GM12891 (cell line): ENCODE data around the gene PTPRN2.

Experiments
- DNase-seq: peaks from one replicate; pipeline ENCODE4 v3.0.0; 2011; ENCODE audit warnings: low spot score; ENCODE audit not compliant: insufficient read length
- FAIRE-seq: peaks from 2 replicates; lab custom pipeline; 2011; peaks lifted over from hg19 to GRCh38; lab: Jason Lieb, UNC
- PAX5 ChIP-seq: IDR thresholded peaks from 2 replicates; pipeline ENCODE4 v1.6.1; 2011; ENCODE audit warnings: low read length, moderate library complexity, mild to moderate bottlenecking; ENCODE audit not compliant: insufficient read depth, severe bottlenecking
- POLR2A ChIP-seq: IDR thresholded peaks from 2 replicates; pipeline ENCODE4 v1.6.1; 2011; ENCODE audit warnings: low read depth, low read length, control low read depth
- POLR2AphosphoS5 ChIP-seq: IDR thresholded peaks from 2 replicates; pipeline ENCODE4 v1.6.1; 2011; ENCODE audit warnings: low read depth, low read length, control low read depth
- POU2F2 ChIP-seq: IDR thresholded peaks from 2 replicates; pipeline ENCODE4 v1.6.1; 2011; ENCODE audit warnings: low read depth, mild to moderate bottlenecking, control low read depth, low read length, moderate library complexity
- SPI1 ChIP-seq: IDR thresholded peaks from 2 replicates; pipeline ENCODE4 v1.6.1; 2011; ENCODE audit warnings: low read depth, low read length, control low read depth
- TAF1 ChIP-seq: IDR thresholded peaks from 2 replicates; pipeline ENCODE4 v1.6.1; 2011; ENCODE audit warnings: low read depth, low read length, control low read depth

PTPRN2 gene

GRCh38 chr7:158284617-158285382 lies 302.8 kb downstream of the PTPRN2 start:
- DNase-seq (no peak), FAIRE-seq (no peak)
- no peak for TF ChIP-seq SPI1
- TF ChIP-seq TAF1, result no peak

DNA sequence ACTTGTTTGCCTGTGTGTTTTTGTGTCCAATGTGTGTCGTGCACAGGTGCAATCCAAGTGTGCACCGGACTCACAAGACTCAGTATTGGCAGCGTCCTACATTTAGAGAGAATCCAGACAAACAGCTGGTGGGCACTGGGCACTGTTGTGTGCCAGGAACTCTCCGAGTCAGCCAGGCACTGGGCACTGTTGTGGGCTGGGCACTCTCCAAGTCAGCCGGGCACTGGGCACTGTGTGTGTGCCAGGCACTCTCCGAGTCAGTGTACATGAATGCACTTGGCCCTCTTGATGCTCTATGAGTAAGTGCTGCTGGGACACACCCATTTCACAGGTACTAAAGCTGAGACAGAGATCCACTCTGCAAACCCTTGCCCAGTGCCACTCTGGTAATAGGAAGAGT lies 303.5 kb downstream of the PTPRN2 start:
- no peak for DNase-seq
- TF ChIP-seq PAX5 (no peak), POU2F2 (no peak), SPI1 (no peak), POLR2AphosphoS5 (no peak), TAF1 (no peak), POLR2A (no peak)
- FAIRE-seq, result no peak

DNA sequence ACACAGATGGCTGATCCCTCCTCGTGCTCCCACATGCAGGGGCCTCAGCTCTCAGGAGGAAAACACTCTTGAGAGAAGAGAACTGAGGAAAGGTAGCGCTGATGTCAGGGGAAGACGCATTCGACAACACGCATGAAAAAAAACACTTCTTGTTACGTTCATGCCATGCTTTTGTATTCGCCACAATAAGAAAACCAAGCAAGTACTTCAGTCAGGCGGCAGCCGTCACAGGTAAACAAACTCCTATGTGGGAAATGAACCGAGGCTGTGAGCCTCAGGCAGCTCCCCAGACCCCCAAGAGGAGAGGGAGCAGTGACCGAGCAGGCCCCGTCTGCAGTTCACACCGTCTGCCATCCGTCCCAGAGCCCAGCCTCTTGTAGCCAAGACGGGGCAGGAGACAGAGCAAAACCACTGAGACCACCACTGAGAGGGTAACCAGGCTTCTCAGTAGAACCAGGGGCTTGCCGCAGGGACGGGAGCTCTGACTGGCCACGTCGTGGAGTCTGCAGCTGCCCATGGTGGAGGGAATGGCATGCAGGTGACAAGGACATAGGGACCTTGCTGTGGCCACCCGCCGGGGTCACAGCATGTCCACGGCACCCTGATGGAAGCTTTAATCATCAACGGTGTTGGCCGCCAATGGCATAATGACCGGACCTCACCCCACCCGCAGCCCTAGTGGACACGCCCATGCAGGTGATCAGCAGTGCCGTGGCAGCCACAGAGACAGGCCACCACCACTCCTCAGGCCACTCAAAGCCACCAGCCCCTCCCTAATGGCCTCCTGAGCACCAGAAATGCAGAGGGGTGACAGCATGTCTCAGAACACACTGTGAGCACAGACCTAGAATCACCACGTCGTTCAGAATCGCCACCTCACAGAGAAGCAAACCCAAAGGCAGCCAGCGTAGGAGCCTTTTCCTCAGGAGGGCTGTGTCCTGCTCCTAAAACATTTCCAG lies 304.3 kb downstream of the PTPRN2 start:
- FAIRE-seq, result no peak
- TF ChIP-seq PAX5, result no peak
- TF ChIP-seq POU2F2, result no peak
- no peak for TF ChIP-seq SPI1
- no peak for TF ChIP-seq POLR2A
- TF ChIP-seq POLR2AphosphoS5, result no peak
- no peak for TF ChIP-seq TAF1
- no peak for DNase-seq

GRCh38 chr7:158282461-158283001 lies 305.1 kb downstream of the PTPRN2 start:
- no peak for FAIRE-seq
- no peak for DNase-seq
- no peak for TF ChIP-seq POU2F2
- no peak for TF ChIP-seq PAX5
- TF ChIP-seq TAF1, result no peak
- TF ChIP-seq SPI1, result no peak
- no peak for TF ChIP-seq POLR2AphosphoS5
- no peak for TF ChIP-seq POLR2A

- DNase-seq (no peak), FAIRE-seq (no peak)
- TF ChIP-seq POLR2AphosphoS5 (no peak), POU2F2 (no peak), SPI1 (no peak), POLR2A (no peak), TAF1 (no peak), PAX5 (no peak)
Measured at GRCh38 chr7:158281441-158281840, 306.2 kb downstream of the PTPRN2 start.

DNA sequence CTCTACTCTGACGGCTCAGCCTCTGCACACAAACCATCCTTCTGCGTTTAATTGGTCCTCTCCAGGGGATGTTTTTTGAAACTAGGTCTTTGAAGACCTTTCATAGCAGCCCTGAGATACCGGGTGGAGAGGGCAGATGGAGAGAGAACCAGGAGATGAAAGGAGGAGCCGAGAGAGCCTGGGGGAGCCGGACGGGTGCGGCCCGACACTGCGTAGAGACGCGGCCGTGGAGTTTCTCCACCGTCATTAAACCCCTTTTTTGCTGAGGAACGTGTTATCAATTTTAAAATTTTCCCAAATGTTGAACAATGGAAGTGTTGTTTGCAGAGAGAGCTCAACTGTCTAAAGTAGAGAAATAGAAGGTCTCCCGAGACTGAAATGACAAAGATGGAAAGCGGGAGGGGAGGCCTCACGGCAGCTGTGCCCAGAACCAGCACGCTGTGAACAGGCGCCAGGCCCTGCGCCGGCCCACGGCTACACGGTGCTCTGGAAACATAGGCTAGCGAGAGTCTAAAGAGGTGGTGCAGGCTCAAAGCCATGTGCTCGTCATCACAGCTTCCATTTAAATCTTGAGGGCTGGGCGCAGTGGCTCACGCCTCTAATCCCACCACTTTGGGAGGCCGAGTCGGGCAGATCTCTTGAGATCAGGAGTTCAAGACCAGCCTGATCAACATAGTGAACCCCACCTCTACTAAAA lies 307.0 kb downstream of the PTPRN2 start:
- DNase-seq, result no peak
- FAIRE-seq, result no peak
- TF ChIP-seq SPI1 (no peak), POLR2AphosphoS5 (no peak), POLR2A (no peak), TAF1 (no peak), POU2F2 (no peak), PAX5 (no peak)

- no peak for DNase-seq
- FAIRE-seq, result no peak
- TF ChIP-seq POU2F2 (no peak), POLR2A (no peak), SPI1 (no peak), PAX5 (no peak), POLR2AphosphoS5 (no peak), TAF1 (no peak)
Measured at GRCh38 chr7:158279539-158280447, 307.8 kb downstream of the PTPRN2 start.

DNA sequence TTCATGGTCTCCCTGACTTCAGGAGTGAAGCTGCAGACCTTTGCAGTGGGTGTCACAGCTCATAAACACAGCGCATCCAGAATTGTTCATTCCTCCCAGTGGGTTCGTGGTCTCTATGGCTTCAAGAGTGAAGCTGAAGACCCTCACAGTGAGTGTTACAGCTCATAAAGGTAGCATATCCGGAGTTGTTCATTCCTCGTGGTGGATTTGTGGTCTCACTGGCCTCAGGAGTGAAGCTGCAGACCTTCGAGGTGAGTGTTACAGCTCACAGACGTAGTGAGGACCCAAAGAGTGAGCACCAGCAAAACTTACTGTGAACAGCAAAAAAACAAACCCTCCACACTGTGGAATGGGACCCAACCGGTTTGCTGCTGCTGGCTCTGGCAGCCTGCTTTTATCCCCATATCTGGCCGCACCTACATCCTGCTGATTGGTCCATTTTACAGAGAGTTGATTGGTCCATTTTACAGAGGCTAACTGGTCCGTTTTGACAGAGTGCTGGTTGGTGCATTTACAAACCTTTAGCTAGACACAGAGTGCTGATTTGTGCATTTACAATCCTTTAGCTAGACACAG lies 308.8 kb downstream of the PTPRN2 start:
- no peak for FAIRE-seq
- TF ChIP-seq POU2F2 (no peak), PAX5 (no peak), TAF1 (no peak)
- DNase-seq, result no peak
